ENCODE results near the gene CORO2B.

CORO2B gene

DNA sequence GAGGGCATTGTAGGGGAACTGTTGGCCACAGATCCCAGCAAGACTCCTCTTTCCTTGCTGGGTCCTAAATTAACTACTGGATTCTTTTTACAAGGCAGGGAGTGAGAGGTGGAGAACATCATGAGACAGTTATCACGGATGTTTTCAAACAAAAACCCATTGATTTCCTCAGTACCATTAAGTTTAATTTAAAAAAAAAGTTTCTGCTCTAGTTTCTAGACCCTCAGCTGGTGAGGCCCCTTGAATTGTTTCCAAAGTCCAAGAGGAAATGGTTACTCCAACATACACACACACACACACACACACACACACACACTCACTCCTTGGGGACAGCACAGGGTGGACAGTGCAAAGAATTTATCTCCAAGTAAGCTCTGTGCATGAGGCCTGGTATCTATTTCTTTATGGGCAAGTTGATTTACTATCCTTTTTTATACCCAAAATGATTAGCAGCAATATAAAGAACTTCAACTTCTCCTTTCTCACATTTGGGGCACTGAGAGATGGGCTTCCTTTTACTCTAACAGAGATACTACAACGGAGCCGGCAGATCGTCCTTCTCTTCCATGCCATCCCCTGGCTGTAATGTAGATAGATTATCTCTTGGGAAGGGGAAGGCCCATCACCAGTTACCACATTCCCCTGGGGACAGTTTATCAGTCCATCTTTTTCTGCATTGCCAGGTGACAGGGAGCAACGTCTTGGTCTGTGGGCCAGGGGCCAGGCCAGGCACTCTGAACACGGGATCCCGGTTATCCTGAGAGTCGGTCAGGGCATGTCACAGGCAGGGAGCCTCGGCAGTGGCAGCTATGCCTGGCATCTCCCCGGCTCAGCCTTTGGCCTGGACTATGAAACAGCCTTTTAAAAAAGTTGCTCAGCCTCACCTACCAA lies 54.7 kb downstream of the CORO2B start:
- Histone ChIP-seq H3K4me3 (ENCODE audit: low read depth, low read length) (no peak overlapping the region), H3K27ac (no peak overlapping the region), H3K27me3 (replicated peaks) (no peaks in the 10 kb centered on the region), H3K36me3 (replicated peaks) (no peaks in the 10 kb centered on the region)
- DNase-seq: no peak
- in situ Hi-C loops (cut with HindIII; ENCODE audit: low pct_ligation_motif_present, low sequenced_read_pairs): no loop called here
- TF ChIP-seq, protein P1, sequence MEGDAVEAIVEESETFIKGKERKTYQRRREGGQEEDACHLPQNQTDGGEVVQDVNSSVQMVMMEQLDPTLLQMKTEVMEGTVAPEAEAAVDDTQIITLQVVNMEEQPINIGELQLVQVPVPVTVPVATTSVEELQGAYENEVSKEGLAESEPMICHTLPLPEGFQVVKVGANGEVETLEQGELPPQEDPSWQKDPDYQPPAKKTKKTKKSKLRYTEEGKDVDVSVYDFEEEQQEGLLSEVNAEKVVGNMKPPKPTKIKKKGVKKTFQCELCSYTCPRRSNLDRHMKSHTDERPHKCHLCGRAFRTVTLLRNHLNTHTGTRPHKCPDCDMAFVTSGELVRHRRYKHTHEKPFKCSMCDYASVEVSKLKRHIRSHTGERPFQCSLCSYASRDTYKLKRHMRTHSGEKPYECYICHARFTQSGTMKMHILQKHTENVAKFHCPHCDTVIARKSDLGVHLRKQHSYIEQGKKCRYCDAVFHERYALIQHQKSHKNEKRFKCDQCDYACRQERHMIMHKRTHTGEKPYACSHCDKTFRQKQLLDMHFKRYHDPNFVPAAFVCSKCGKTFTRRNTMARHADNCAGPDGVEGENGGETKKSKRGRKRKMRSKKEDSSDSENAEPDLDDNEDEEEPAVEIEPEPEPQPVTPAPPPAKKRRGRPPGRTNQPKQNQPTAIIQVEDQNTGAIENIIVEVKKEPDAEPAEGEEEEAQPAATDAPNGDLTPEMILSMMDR (IDR thresholded peaks at IDR 0.05; ENCODE audit: low read depth, low read length, missing control alignments): no peak

- in situ Hi-C loops (cut with HindIII; ENCODE audit: low pct_ligation_motif_present, low sequenced_read_pairs): no loop called here
- H3K27ac ChIP-seq: no peak overlapping the region
- H3K36me3 ChIP-seq (replicated peaks): no peaks in the 10 kb centered on the region
- TF ChIP-seq, protein P1 (IDR thresholded peaks at IDR 0.05; ENCODE audit: low read depth, low read length, missing control alignments): no peak
- no peaks in the 10 kb centered on the region for H3K27me3 ChIP-seq (replicated peaks)
- DNase-seq: no peak
- no peak overlapping the region for H3K4me3 ChIP-seq (ENCODE audit: low read depth, low read length)
These were observed 55.3 kb downstream of the CORO2B start for GRCh38 chr15:68634122-68634482.

- Histone ChIP-seq H3K36me3 (replicated peaks) (no peaks in the 10 kb centered on the region), H3K4me3 (ENCODE audit: low read depth, low read length) (no peak overlapping the region), H3K27me3 (replicated peaks) (no peaks in the 10 kb centered on the region), H3K27ac (no peak overlapping the region)
- no peak for DNase-seq
- in situ Hi-C loops (cut with HindIII; ENCODE audit: low pct_ligation_motif_present, low sequenced_read_pairs): no loop called here
- TF ChIP-seq, protein P1 (IDR thresholded peaks at IDR 0.05; ENCODE audit: low read depth, low read length, missing control alignments): no peak
These were observed 55.7 kb downstream of the CORO2B start for GRCh38 chr15:68634531-68634930.

DNA sequence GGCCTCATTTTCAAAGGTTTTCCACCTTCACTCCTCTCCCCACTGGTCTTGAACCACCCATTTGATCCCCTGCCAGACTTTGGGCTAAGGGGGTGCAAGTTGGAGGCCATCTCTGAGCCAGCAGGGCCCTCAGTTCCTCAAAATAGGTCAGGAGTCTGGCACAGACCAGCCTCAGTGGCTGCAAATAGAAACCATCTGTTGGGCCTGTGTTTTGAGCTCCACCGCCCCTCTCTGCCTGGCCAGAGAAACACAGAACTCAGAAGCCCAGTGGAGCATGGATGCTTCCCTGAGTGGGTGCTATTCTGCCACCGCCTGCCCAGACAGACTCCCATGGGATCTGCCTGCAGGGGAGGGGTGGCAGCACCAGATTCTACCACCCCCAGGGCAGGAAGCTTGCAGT lies 56.3 kb downstream of the CORO2B start:
- Histone ChIP-seq H3K36me3 (replicated peaks) (no peaks in the 10 kb centered on the region), H3K27ac (no peak overlapping the region), H3K27me3 (replicated peaks) (no peaks in the 10 kb centered on the region), H3K4me3 (ENCODE audit: low read depth, low read length) (no peak overlapping the region)
- in situ Hi-C loops (cut with HindIII; ENCODE audit: low pct_ligation_motif_present, low sequenced_read_pairs): no loop called here
- TF ChIP-seq, protein P1 (IDR thresholded peaks at IDR 0.05; ENCODE audit: low read depth, low read length, missing control alignments): no peak
- DNase-seq: no peak

DNA sequence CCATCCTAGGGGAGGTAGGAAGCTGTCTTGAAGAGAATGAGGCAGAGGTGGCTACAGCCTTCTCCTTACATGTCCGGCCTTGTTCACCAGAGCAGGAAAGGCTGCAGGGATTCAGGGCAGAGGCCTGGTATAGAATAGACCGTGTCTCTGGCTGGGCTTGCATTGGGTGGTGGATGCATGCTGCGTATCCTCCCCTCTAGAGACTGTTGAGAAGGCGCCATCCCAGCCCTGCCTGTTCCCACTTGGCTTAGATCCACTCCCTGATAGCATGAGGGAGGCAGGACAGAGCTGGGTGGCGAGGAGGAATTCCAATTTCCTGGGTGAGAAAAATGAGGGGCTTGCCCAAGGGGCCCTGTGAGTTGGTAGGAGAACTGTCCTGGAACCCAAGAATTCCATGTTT lies 57.5 kb downstream of the CORO2B start:
- DNase-seq: no peak
- TF ChIP-seq, protein P1 (IDR thresholded peaks at IDR 0.05; ENCODE audit: low read depth, low read length, missing control alignments): no peak
- Histone ChIP-seq H3K4me3 (ENCODE audit: low read depth, low read length) (no peak overlapping the region), H3K27ac (no peak overlapping the region), H3K27me3 (replicated peaks) (no peaks in the 10 kb centered on the region), H3K36me3 (replicated peaks) (no peaks in the 10 kb centered on the region)
- in situ Hi-C loops (cut with HindIII; ENCODE audit: low pct_ligation_motif_present, low sequenced_read_pairs): no loop called here
